GM10266 (cell line): ENCODE measurements around the gene MRPL10.

Experiments
- DNase-seq: peaks from one replicate; pipeline ENCODE4 v3.0.0; 2012; ENCODE audit errors: extremely low spot score
- TF ChIP-seq, protein P1 (sequence below): IDR thresholded peaks from 2 replicates; pipeline ENCODE4 v1.5.1; 2012; ENCODE audit warnings: mild to moderate bottlenecking, low read depth; ENCODE audit not compliant: control insufficient read depth, insufficient read depth; ENCODE audit errors: missing control alignments

MRPL10 gene

DNA sequence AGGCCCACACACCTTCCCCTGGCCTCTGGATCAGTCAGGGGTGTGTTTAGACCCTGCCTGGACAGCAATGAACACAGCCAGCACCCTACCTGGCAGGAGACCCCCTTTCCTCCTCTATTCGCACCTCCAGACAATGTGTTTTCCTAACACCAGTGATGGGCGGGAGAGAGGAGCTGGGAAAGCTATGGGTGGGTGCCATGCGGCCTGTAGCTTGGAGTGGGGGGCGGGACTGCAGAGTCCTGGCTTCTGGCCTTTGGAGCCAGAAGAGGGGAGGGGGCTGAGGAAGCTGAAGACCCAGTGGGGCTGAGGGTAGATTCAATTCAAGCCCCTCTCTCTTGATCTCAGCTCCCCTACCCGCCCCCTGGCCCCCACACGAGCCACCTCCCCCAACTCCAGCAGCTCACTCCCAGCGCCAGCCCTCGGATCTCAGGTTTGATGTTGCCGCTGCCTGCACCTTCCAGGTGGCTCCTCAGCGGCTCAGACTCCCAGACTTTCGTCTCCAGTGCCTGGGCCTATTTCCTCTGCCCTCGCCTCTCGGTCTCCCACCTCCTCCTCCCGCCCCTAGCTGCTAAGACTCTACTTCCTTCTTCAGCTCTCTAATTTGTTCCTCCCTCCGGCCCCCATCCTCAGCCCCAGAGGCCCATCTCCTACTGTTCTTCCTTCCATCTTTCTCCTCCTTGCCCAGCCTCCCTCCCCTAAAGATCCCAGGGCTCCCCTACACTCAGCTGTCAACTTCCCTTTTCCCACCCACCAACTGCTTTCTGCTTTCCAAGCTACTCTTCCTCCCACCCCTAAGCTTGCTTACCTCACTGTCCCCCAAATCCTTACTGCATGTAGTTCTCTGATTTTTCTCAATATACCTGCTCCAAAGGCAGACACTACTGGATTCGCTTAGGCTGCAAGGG is 26.5 kb upstream of the MRPL10 start:
- TF ChIP-seq, protein P1, sequence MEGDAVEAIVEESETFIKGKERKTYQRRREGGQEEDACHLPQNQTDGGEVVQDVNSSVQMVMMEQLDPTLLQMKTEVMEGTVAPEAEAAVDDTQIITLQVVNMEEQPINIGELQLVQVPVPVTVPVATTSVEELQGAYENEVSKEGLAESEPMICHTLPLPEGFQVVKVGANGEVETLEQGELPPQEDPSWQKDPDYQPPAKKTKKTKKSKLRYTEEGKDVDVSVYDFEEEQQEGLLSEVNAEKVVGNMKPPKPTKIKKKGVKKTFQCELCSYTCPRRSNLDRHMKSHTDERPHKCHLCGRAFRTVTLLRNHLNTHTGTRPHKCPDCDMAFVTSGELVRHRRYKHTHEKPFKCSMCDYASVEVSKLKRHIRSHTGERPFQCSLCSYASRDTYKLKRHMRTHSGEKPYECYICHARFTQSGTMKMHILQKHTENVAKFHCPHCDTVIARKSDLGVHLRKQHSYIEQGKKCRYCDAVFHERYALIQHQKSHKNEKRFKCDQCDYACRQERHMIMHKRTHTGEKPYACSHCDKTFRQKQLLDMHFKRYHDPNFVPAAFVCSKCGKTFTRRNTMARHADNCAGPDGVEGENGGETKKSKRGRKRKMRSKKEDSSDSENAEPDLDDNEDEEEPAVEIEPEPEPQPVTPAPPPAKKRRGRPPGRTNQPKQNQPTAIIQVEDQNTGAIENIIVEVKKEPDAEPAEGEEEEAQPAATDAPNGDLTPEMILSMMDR = no peak
- no peak for DNase-seq

DNA sequence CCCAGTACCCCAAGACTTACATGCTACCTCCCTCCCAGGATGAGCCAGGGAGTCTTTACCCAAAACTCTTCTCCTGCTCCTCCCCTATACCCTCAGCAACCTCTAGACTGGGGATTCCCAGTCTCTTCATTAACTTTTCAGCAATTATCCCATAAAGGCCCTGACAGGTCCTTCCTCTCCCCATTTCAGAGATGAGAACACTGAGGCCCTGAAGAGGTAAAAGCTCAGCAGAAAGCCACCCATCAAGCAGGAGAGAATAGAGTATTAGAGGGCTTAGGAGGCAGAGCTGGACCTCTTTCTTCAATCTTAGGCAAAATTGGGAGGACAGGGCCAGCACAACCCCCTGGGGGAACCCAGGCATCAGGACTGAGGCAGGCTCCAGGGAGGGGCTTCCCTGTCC is 25.5 kb upstream of the MRPL10 start:
- DNase-seq = no peak
- TF ChIP-seq, protein P1 = no peak

DNA sequence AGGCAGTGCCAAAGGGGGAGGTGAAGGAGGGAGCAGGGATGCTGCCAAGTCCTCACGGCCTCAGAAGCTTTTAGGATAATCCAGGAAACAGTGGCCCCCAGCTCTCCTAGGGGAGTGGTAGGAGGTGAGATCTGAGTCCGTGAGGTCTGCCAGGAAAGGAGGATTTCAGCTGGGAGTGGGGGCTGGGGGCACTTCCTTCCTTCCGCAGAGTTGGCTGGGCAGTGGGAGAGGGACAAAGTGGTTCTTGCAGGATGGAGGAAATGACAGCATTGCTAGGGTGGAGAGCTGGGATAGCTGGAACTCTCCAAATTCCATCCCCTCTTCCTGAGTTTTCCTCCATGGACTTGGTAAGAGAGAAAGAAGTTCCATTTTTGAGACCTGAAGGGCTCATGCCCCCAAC is 24.4 kb upstream of the MRPL10 start:
- DNase-seq = no peak
- TF ChIP-seq, protein P1 = no peak

DNA sequence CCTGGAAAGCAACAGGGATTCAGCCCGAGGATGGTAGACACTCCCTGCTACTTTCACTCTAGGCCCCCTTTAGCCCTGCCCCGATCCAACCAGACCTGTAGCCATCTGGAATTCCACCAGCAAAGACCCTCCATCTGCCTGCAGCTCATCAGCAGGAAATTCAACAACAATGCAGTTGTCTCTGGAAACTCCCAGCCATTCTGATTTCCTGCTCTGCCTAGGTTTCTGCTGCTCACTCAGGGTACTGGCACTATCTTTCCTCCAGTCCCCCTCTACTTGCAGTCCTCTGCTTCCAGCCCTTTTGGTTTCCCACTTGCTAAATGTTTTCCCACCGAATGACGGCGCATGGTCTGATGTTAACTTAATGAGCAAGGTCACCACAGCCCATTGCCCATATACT is 22.3 kb upstream of the MRPL10 start:
- DNase-seq = no peak
- TF ChIP-seq, protein P1 = no peak

DNA sequence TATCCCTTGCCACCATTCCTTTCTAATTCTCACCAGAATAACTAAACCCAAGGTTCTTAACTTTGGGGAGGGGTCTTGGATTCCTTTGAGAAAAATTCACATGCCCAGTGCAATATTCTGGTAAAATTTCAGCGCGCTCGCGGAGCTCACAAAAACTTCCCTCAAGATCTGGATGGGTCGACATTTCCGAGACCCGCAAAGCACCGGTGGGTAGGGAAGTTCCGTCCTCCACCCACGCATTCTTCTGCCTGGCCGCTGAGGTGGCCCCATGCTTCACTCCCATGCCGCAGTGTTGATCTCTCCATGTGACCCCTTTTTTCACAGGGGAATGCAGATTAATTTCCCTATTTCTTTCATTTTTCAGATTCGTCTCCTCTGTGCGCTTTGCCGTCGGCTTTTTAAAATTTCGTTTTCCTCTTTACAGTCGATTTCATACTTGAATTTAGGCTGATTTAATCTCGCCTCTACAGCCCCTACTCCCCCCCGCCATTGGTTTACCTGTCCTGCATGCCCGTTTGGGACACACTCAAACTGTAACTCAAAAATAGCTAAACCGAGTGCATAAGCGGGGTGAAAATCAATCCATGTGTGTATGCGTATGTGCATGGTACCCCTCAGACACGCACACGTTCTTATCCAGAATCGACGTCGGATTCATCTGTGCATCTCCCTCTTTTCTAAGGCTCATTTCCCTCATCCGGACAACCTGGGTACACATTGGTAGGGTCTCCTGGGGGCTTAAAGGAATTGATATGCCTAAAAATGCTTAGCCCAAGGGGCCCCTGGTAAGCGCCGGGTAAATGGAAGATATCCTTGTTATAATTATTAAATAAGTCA is 21.0 kb upstream of the MRPL10 start:
- TF ChIP-seq, protein P1 = no peak
- DNase-seq = no peak

DNA sequence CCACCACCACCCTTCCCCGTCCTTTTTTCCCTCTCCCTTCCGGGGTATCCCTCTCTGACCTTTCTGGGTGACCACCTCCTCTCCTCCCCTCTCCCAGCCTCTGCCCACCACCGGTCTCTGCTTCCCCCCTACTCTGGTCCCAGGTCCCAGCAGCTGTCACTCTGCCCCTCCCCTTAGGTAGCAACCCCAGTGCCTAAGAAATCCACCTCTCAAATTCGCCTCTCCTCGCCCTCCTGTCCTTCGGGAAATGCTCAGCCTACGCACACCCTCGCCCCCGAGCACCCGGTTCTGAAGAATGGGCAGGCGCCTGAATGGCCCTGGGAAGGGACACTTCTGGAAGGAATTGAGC is 20.4 kb upstream of the MRPL10 start:
- TF ChIP-seq, protein P1 = no peak
- DNase-seq = no peak
